H9 (cell line): ENCODE data around the gene CLIC3. TPM values are rescaled to one million over a fixed set of nuclear protein-coding genes. Genes with fewer than 3 reads are reported as not detected.

Source experiments
- DNase-seq: peaks from one replicate; pipeline ENCODE4 v3.0.0-alpha.2; 2017
- H2AFZ ChIP-seq: one replicate; pipeline ENCODE4 v1.6.1; 2013; ENCODE audit warnings: mild to moderate bottlenecking, low read length, control low read depth, moderate library complexity
- H2AK5ac ChIP-seq: 2 replicates; pipeline ENCODE4 v1.6.1; 2013; ENCODE audit warnings: low read length, control low read depth, mixed read lengths; ENCODE audit not compliant: insufficient read length
- H2BK120ac ChIP-seq: one replicate; pipeline ENCODE4 v1.6.1; 2013; ENCODE audit warnings: low read depth, mild to moderate bottlenecking, low read length, control low read depth, inconsistent platforms; ENCODE audit not compliant: poor library complexity, severe bottlenecking
- H2BK12ac ChIP-seq: 2 replicates; pipeline ENCODE4 v1.6.1; 2013; ENCODE audit warnings: low read length, control low read depth, mixed read lengths, low read depth; ENCODE audit not compliant: insufficient read length
- H2BK15ac ChIP-seq: 2 replicates; pipeline ENCODE4 v1.6.1; 2013; ENCODE audit warnings: low read depth, low read length, control low read depth
- H2BK20ac ChIP-seq: one replicate; pipeline ENCODE4 v1.6.1; 2013; ENCODE audit warnings: low read depth, mild to moderate bottlenecking, low read length, control low read depth, inconsistent platforms; ENCODE audit not compliant: poor library complexity, severe bottlenecking
- H2BK5ac ChIP-seq: 2 replicates; pipeline ENCODE4 v1.6.1; 2013; ENCODE audit warnings: low read length, control low read depth, mixed read lengths; ENCODE audit not compliant: insufficient read length
- H3K14ac ChIP-seq: 2 replicates; pipeline ENCODE4 v1.6.1; 2013; ENCODE audit warnings: low read length, control low read depth; ENCODE audit not compliant: insufficient read depth
- H3K18ac ChIP-seq: 2 replicates; pipeline ENCODE4 v1.6.1; 2013; ENCODE audit warnings: low read depth, mild to moderate bottlenecking, mixed read lengths, low read length, control low read depth; ENCODE audit not compliant: insufficient read length
- H3K23ac ChIP-seq: 2 replicates; pipeline ENCODE4 v1.6.1; 2013; ENCODE audit warnings: low read length, control low read depth, mixed read lengths, low read depth; ENCODE audit not compliant: insufficient read length
- H3K23me2 ChIP-seq: 2 replicates; pipeline ENCODE4 v1.6.1; 2013; ENCODE audit warnings: low read depth, mild to moderate bottlenecking, mixed read lengths, low read length, control low read depth; ENCODE audit not compliant: insufficient read length, poor library complexity, severe bottlenecking
- H3K27ac ChIP-seq: 2 replicates; pipeline ENCODE4 v1.5.1; 2013; ENCODE audit warnings: low read length, control low read depth, mixed read lengths, low read depth; ENCODE audit not compliant: insufficient read length
- H3K27me3 ChIP-seq: 2 replicates; pipeline ENCODE4 v1.6.1; 2013; ENCODE audit warnings: low read length, control low read depth, inconsistent platforms; ENCODE audit not compliant: insufficient read depth
- H3K4ac ChIP-seq: 2 replicates; pipeline ENCODE4 v1.6.1; 2013; ENCODE audit warnings: low read depth, mild to moderate bottlenecking, control low read depth, inconsistent platforms, low read length, moderate library complexity
- H3K4me1 ChIP-seq: 2 replicates; pipeline ENCODE4 v1.6.1; 2013; ENCODE audit warnings: low read length, control low read depth, inconsistent platforms; ENCODE audit not compliant: insufficient read depth
- H3K4me2 ChIP-seq: 2 replicates; pipeline ENCODE4 v1.6.1; 2013; ENCODE audit warnings: low read length, control low read depth, mixed read lengths; ENCODE audit not compliant: insufficient read length, insufficient read depth
- H3K56ac ChIP-seq: 2 replicates; pipeline ENCODE4 v1.6.1; 2013; ENCODE audit warnings: low read depth, mild to moderate bottlenecking, mixed read lengths, low read length, control low read depth; ENCODE audit not compliant: insufficient read length
- H3K79me1 ChIP-seq: 2 replicates; pipeline ENCODE4 v1.6.1; 2013; ENCODE audit warnings: low read depth, mild to moderate bottlenecking, moderate library complexity, low read length, control low read depth, inconsistent platforms; ENCODE audit not compliant: insufficient read depth, poor library complexity, severe bottlenecking
- H3K79me2 ChIP-seq: 2 replicates; pipeline ENCODE4 v1.6.1; 2013; ENCODE audit warnings: low read length, control low read depth, inconsistent platforms; ENCODE audit not compliant: insufficient read depth
- H3K9ac ChIP-seq: 2 replicates; pipeline ENCODE4 v1.6.1; 2013; ENCODE audit warnings: low read length, control low read depth, mixed read lengths; ENCODE audit not compliant: insufficient read length; ENCODE audit errors: extremely low read depth
- H3K9me3 ChIP-seq: one replicate; pipeline ENCODE4 v1.6.1; 2013; ENCODE audit warnings: low read depth, low read length, inconsistent platforms; ENCODE audit not compliant: control insufficient read depth
- H3T11ph ChIP-seq: one replicate; pipeline ENCODE4 v1.6.1; 2013; ENCODE audit warnings: mild to moderate bottlenecking, low read length, control low read depth, inconsistent platforms
- H4K20me1 ChIP-seq: one replicate; pipeline ENCODE4 v1.6.1; 2013; ENCODE audit not compliant: control insufficient read depth, insufficient read length, insufficient read depth
- H4K5ac ChIP-seq: 2 replicates; pipeline ENCODE4 v1.6.1; 2013; ENCODE audit warnings: low read depth, mild to moderate bottlenecking, mixed read lengths, low read length, control low read depth; ENCODE audit not compliant: insufficient read length
- H4K8ac ChIP-seq: replicated peaks from 2 replicates; pipeline ENCODE4 v1.6.1; 2013; ENCODE audit warnings: low read length, control low read depth, mixed read lengths, low read depth; ENCODE audit not compliant: insufficient read length
- H4K91ac ChIP-seq: 2 replicates; pipeline ENCODE4 v1.6.1; 2013; ENCODE audit warnings: low read depth, mild to moderate bottlenecking, moderate library complexity, mixed read lengths, low read length, control low read depth; ENCODE audit not compliant: insufficient read length
- H3K27ac Mint-ChIP-seq, 3 experiments: 2 replicates in 2 of 3; 3 replicates in 1 of 3; pipeline ENCODE4 v1.8.0; 2020 to 2021; ENCODE audit warnings: mixed read lengths in 3 of 3, mild to moderate bottlenecking in 1 of 3, moderate library complexity in 1 of 3
- H3K27me3 Mint-ChIP-seq: 2 replicates; pipeline ENCODE4 v1.8.0; 2021; ENCODE audit warnings: low read depth, mild to moderate bottlenecking, moderate library complexity, mixed read lengths
- H3K36me3 Mint-ChIP-seq, 3 experiments: 2 replicates in 2 of 3; 3 replicates in 1 of 3; pipeline ENCODE4 v1.8.0; 2020 to 2021; ENCODE audit warnings: low read depth in 3 of 3, mixed read lengths in 3 of 3; ENCODE audit not compliant: insufficient read depth in 1 of 3
- H3K4me1 Mint-ChIP-seq, 2 experiments: 2 replicates each; pipeline ENCODE4 v1.8.0; 2020; ENCODE audit warnings: mixed read lengths in 2 of 2
- H3K4me3 Mint-ChIP-seq, 2 experiments: 2 replicates in 1 of 2; 3 replicates in 1 of 2; pipeline ENCODE4 v1.8.0; 2020 to 2021; ENCODE audit warnings: mild to moderate bottlenecking in 2 of 2, mixed read lengths in 2 of 2, moderate library complexity in 1 of 2
- H3K9me3 Mint-ChIP-seq, 2 experiments: 2 replicates in 1 of 2; 3 replicates in 1 of 2; pipeline ENCODE4 v1.8.0; 2020; ENCODE audit warnings: mild to moderate bottlenecking in 2 of 2, mixed read lengths in 2 of 2, moderate library complexity in 1 of 2
- WGBS: extraction: QIAGEN DNeasy Blood & Tissue Kit; methylation state at CpG from one replicate; pipeline ENCODE4 v1.1.7; 2013; ENCODE audit warnings: missing lambda C conversion rate, low lambda C conversion rate, mixed read lengths; ENCODE audit not compliant: insufficient read length; ENCODE audit errors: extremely low coverage; 5-methylcytosine and 5-hydroxymethylcytosine counted together
- total RNA-seq: library from RNA; stranded (reverse); gene quantifications from 2 replicates; pipeline ENCODE4 v1.2.1, GENCODE V29; 2021
- TF ChIP-seq, protein P1 (sequence below): fragments of 200-600 bp; sonication (generic); conservative IDR thresholded peaks from 3 replicates; pipeline ENCODE4 v1.8.0; 2021; ENCODE audit warnings: antibody characterized with exemption, mild to moderate bottlenecking

Gene CLIC3
- total RNA-seq, 1 experiment from 2014 or later: 0.31 TPM

GRCh38 chr9:136995362-136995761, 1.0 kb downstream of the CLIC3 start:
- Histone ChIP-seq H3K27me3 (no peaks in the 10 kb centered on the region), H3T11ph (no peak overlapping the region), H3K14ac (no peak overlapping the region), H3K9ac (no peak overlapping the region), H3K27ac (no peak overlapping the region), H2BK5ac (no peak overlapping the region), H3K4me2 (no peak overlapping the region), H3K79me1 (no peaks in the 10 kb centered on the region), H3K4me1 (no peaks in the 10 kb centered on the region), H3K9me3 (no peaks in the 10 kb centered on the region), H4K20me1 (no peaks in the 10 kb centered on the region), H2AK5ac (no peak overlapping the region), H2BK12ac (no peak overlapping the region), H4K91ac (no peak overlapping the region), H3K4ac (no peak overlapping the region), H3K23ac (no peak overlapping the region), H2BK120ac (no peak overlapping the region), H4K5ac (no peak overlapping the region), H2AFZ (no peak overlapping the region), H3K56ac (no peak overlapping the region), H3K23me2 (peaks cover 6% of the 10 kb centered on the region), H3K79me2 (no peaks in the 10 kb centered on the region), H3K18ac (no peak overlapping the region), H2BK20ac (no peak overlapping the region), H2BK15ac (no peak overlapping the region), H4K8ac (no peak overlapping the region)
- H3K9me3 Mint-ChIP-seq: peaks cover 9 to 10% of the 10 kb centered on the region in 2 experiments; a peak in 3 of 5 replicates
- H3K27me3 Mint-ChIP-seq: peaks cover 19% of the 10 kb centered on the region
- no CpG with 5 or more reads among the region's 30 CpGs for WGBS
- no peak overlapping the region for H3K4me3 Mint-ChIP-seq
- no peak overlapping the region for H3K27ac Mint-ChIP-seq
- H3K36me3 Mint-ChIP-seq: peaks cover 2 to 8% (median 2%) of the 10 kb centered on the region in 3 experiments; a peak in 5 of 7 replicates
- TF ChIP-seq, protein P1, sequence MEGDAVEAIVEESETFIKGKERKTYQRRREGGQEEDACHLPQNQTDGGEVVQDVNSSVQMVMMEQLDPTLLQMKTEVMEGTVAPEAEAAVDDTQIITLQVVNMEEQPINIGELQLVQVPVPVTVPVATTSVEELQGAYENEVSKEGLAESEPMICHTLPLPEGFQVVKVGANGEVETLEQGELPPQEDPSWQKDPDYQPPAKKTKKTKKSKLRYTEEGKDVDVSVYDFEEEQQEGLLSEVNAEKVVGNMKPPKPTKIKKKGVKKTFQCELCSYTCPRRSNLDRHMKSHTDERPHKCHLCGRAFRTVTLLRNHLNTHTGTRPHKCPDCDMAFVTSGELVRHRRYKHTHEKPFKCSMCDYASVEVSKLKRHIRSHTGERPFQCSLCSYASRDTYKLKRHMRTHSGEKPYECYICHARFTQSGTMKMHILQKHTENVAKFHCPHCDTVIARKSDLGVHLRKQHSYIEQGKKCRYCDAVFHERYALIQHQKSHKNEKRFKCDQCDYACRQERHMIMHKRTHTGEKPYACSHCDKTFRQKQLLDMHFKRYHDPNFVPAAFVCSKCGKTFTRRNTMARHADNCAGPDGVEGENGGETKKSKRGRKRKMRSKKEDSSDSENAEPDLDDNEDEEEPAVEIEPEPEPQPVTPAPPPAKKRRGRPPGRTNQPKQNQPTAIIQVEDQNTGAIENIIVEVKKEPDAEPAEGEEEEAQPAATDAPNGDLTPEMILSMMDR: no peak
- DNase-seq: no peak
- H3K4me1 Mint-ChIP-seq: peaks cover 9 to 12% of the 10 kb centered on the region in 2 experiments
